WTC11 (cell line): ENCODE data around the gene SPO11. TPM values are rescaled to one million over a fixed set of nuclear protein-coding genes. Genes with fewer than 3 reads are reported as not detected.

ENCODE experiments used
- ATAC-seq: fragments of 200-7000 bp; cut with Tn5 transposase; 2 replicates; pipeline ENCODE4 v1.10.0; 2021; ENCODE audit warnings: mild to moderate bottlenecking, moderate library complexity
- CTCF ChIA-PET: fragments of 300-600 bp; sonication (Branson Sonifier 250); formaldehyde crosslinking; loops from one replicate; lab custom pipeline; 2021; ENCODE audit warnings: antibody characterized with exemption; lab: Charles Lee
- POLR2A ChIA-PET: fragments of 350-600 bp; sonication (Branson Sonifier 250); formaldehyde crosslinking; loops from one replicate; lab custom pipeline; 2021; ENCODE audit warnings: antibody characterized with exemption; lab: Charles Lee
- DNase-seq: peaks from one replicate; pipeline ENCODE4 v3.0.0; 2021; ENCODE audit warnings: low spot score
- H3K27ac Mint-ChIP-seq: 2 replicates; pipeline ENCODE4 v1.8.0; 2021; ENCODE audit warnings: mixed read lengths
- H3K27me3 Mint-ChIP-seq: 2 replicates; pipeline ENCODE4 v1.8.0; 2021; ENCODE audit warnings: low read depth, mild to moderate bottlenecking, moderate library complexity, mixed read lengths
- H3K36me3 Mint-ChIP-seq: 2 replicates; pipeline ENCODE4 v1.8.0; 2021; ENCODE audit warnings: mixed read lengths
- H3K4me1 Mint-ChIP-seq: 2 replicates; pipeline ENCODE4 v1.8.0; 2022; ENCODE audit warnings: mixed read lengths
- H3K4me3 Mint-ChIP-seq: 2 replicates; pipeline ENCODE4 v1.8.0; 2021; ENCODE audit warnings: mild to moderate bottlenecking, moderate library complexity, mixed read lengths
- H3K9me3 Mint-ChIP-seq: 2 replicates; pipeline ENCODE4 v1.8.0; 2021; ENCODE audit warnings: mixed read lengths
- CREM ChIP-seq: sonication (generic); formaldehyde crosslinking; IDR thresholded peaks from 2 replicates; pipeline ENCODE4 v1.8.1; 2022; ENCODE audit warnings: mild to moderate bottlenecking, missing genetic modification reagents, moderate library complexity
- ELF4 ChIP-seq: sonication (generic); formaldehyde crosslinking; IDR thresholded peaks from 2 replicates; pipeline ENCODE4 v1.8.1; 2022; ENCODE audit warnings: low read depth, mild to moderate bottlenecking, moderate library complexity, missing genetic modification reagents
- FOXP1 ChIP-seq: sonication (generic); formaldehyde crosslinking; IDR thresholded peaks from 2 replicates; pipeline ENCODE4 v1.8.0; 2022; ENCODE audit warnings: missing genetic modification reagents, mild to moderate bottlenecking, moderate library complexity, borderline replicate concordance
- KAT7 ChIP-seq: sonication (generic); formaldehyde crosslinking; IDR thresholded peaks from 2 replicates; pipeline ENCODE4 v1.8.1; 2023; ENCODE audit warnings: missing genetic modification reagents, mild to moderate bottlenecking, borderline replicate concordance
- MXD4 ChIP-seq: fragments of 250-450 bp; sonication (Bioruptor Pico); IDR thresholded peaks from 2 replicates; pipeline ENCODE4 v1.8.0; 2021; ENCODE audit warnings: mild to moderate bottlenecking, moderate library complexity, borderline replicate concordance
- NR3C1 ChIP-seq: sonication (generic); formaldehyde crosslinking; conservative IDR thresholded peaks from 2 replicates; pipeline ENCODE4 v1.8.1; 2023; ENCODE audit warnings: low read depth, mild to moderate bottlenecking, missing genetic modification reagents
- SP1 ChIP-seq: sonication (generic); formaldehyde crosslinking; conservative IDR thresholded peaks from 2 replicates; pipeline ENCODE4 v1.8.1; 2022; ENCODE audit warnings: missing genetic modification reagents
- ZNF138 ChIP-seq: sonication (generic); formaldehyde crosslinking; conservative IDR thresholded peaks from 2 replicates; pipeline ENCODE4 v1.8.1; 2022; ENCODE audit warnings: mild to moderate bottlenecking, moderate library complexity, missing genetic modification reagents
- ZNF232 ChIP-seq: sonication (generic); formaldehyde crosslinking; IDR thresholded peaks from 2 replicates; pipeline ENCODE4 v1.8.0; 2022; ENCODE audit warnings: mild to moderate bottlenecking, missing genetic modification reagents
- ZNF317 ChIP-seq: sonication (generic); formaldehyde crosslinking; IDR thresholded peaks from 2 replicates; pipeline ENCODE4 v1.8.1; 2023; ENCODE audit warnings: low read depth, mild to moderate bottlenecking, moderate library complexity, missing genetic modification reagents, borderline replicate concordance
- total RNA-seq: library from RNA; stranded (reverse); gene quantifications from 3 replicates; pipeline ENCODE4 v1.2.3, GENCODE V29; 2021
- TF ChIP-seq, protein P1 (sequence below): sonication (generic); formaldehyde crosslinking; IDR thresholded peaks from 2 replicates; pipeline ENCODE4 v1.8.1; 2023; ENCODE audit warnings: mild to moderate bottlenecking, missing genetic modification reagents, moderate library complexity
- TF ChIP-seq, protein P2 (sequence below): sonication (generic); formaldehyde crosslinking; IDR thresholded peaks from 2 replicates; pipeline ENCODE4 v1.8.0; 2023; ENCODE audit warnings: missing genetic modification reagents
- TF ChIP-seq, protein P3 (sequence below): sonication (generic); formaldehyde crosslinking; IDR thresholded peaks from 2 replicates; pipeline ENCODE4 v1.8.0; 2022; ENCODE audit warnings: mild to moderate bottlenecking, missing genetic modification reagents
- TF ChIP-seq, protein P4 (sequence below): sonication (generic); formaldehyde crosslinking; IDR thresholded peaks from 2 replicates; pipeline ENCODE4 v1.8.0; 2023; ENCODE audit warnings: mild to moderate bottlenecking, missing genetic modification reagents
- TF ChIP-seq, protein P5 (sequence below): fragments of 250-450 bp; sonication (Bioruptor Pico); IDR thresholded peaks from 2 replicates; pipeline ENCODE4 v1.9.0; 2021; ENCODE audit warnings: mild to moderate bottlenecking
- TF ChIP-seq, protein P6 (sequence below): sonication (generic); formaldehyde crosslinking; IDR thresholded peaks from 2 replicates; pipeline ENCODE4 v1.8.1; 2022; ENCODE audit warnings: mild to moderate bottlenecking, missing genetic modification reagents, moderate library complexity, borderline replicate concordance
- TF ChIP-seq, protein P7 (sequence below): sonication (generic); formaldehyde crosslinking; IDR thresholded peaks from 2 replicates; pipeline ENCODE4 v1.8.0; 2022; ENCODE audit warnings: missing genetic modification reagents

Gene SPO11
- total RNA-seq, 1 experiment from 2014 or later, result not detected

DNA sequence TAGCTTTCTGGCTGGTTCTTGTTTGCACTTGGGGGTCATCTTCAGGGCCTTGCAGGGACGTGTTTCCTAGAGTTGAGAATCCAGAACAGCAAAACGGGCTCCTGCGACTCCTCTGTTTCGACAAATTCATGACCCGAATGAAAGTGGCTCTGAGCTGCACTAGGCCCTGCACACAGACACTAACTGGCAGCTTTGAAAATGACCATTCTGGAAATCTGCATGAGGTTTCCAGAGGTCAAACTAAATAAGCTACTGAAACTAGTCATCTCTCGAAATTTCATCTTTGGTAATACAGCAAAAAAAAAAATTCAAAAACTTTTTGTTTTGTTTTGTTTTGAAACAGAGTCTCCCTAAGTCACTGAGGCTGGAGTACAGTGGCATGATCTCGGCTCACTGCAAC lies 47.7 kb upstream of the SPO11 start:
- no peak for ATAC-seq
- no peak overlapping the region for H3K27ac Mint-ChIP-seq
- ChIA-PET POLR2A (interaction anchor here (0.9 kb wide), 1 partner anchor 17 kb away, joined by 3 read pairs; no protein-coding TSS in a partner anchor), CTCF (interaction anchor here (1.2 to 2.5 kb wide), 4 partner anchors 9 to 192 kb away, joined by 3 to 10 read pairs (median 8); no protein-coding TSS in a partner anchor)
- no peaks in the 10 kb centered on the region for H3K36me3 Mint-ChIP-seq
- H3K4me1 Mint-ChIP-seq, result peaks cover 18% of the 10 kb centered on the region
- DNase-seq, result no peak
- H3K9me3 Mint-ChIP-seq, result no peaks in the 10 kb centered on the region
- no peaks in the 10 kb centered on the region; the same call in 1 of the 2 replicates for H3K27me3 Mint-ChIP-seq
- no peak for TF ChIP-seq ELF4 (CRISPR knock-in tag)
- TF ChIP-seq, protein P1, sequence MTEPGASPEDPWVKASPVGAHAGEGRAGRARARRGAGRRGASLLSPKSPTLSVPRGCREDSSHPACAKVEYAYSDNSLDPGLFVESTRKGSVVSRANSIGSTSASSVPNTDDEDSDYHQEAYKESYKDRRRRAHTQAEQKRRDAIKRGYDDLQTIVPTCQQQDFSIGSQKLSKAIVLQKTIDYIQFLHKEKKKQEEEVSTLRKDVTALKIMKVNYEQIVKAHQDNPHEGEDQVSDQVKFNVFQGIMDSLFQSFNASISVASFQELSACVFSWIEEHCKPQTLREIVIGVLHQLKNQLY (CRISPR knock-in tag), result no peak
- TF ChIP-seq, protein P2, sequence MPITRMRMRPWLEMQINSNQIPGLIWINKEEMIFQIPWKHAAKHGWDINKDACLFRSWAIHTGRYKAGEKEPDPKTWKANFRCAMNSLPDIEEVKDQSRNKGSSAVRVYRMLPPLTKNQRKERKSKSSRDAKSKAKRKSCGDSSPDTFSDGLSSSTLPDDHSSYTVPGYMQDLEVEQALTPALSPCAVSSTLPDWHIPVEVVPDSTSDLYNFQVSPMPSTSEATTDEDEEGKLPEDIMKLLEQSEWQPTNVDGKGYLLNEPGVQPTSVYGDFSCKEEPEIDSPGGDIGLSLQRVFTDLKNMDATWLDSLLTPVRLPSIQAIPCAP, result no peak
- TF ChIP-seq FOXP1 (CRISPR knock-in tag), result no peak
- no peak for TF ChIP-seq ZNF317 (CRISPR knock-in tag)
- TF ChIP-seq ZNF232 (CRISPR knock-in tag), result no peak
- TF ChIP-seq ZNF138 (CRISPR knock-in tag), result no peak
- TF ChIP-seq, protein P3, sequence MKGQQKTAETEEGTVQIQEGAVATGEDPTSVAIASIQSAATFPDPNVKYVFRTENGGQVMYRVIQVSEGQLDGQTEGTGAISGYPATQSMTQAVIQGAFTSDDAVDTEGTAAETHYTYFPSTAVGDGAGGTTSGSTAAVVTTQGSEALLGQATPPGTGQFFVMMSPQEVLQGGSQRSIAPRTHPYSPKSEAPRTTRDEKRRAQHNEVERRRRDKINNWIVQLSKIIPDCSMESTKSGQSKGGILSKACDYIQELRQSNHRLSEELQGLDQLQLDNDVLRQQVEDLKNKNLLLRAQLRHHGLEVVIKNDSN, result no peak
- TF ChIP-seq, protein P4, sequence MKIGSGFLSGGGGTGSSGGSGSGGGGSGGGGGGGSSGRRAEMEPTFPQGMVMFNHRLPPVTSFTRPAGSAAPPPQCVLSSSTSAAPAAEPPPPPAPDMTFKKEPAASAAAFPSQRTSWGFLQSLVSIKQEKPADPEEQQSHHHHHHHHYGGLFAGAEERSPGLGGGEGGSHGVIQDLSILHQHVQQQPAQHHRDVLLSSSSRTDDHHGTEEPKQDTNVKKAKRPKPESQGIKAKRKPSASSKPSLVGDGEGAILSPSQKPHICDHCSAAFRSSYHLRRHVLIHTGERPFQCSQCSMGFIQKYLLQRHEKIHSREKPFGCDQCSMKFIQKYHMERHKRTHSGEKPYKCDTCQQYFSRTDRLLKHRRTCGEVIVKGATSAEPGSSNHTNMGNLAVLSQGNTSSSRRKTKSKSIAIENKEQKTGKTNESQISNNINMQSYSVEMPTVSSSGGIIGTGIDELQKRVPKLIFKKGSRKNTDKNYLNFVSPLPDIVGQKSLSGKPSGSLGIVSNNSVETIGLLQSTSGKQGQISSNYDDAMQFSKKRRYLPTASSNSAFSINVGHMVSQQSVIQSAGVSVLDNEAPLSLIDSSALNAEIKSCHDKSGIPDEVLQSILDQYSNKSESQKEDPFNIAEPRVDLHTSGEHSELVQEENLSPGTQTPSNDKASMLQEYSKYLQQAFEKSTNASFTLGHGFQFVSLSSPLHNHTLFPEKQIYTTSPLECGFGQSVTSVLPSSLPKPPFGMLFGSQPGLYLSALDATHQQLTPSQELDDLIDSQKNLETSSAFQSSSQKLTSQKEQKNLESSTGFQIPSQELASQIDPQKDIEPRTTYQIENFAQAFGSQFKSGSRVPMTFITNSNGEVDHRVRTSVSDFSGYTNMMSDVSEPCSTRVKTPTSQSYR (CRISPR knock-in tag), result no peak
- TF ChIP-seq, protein P5, sequence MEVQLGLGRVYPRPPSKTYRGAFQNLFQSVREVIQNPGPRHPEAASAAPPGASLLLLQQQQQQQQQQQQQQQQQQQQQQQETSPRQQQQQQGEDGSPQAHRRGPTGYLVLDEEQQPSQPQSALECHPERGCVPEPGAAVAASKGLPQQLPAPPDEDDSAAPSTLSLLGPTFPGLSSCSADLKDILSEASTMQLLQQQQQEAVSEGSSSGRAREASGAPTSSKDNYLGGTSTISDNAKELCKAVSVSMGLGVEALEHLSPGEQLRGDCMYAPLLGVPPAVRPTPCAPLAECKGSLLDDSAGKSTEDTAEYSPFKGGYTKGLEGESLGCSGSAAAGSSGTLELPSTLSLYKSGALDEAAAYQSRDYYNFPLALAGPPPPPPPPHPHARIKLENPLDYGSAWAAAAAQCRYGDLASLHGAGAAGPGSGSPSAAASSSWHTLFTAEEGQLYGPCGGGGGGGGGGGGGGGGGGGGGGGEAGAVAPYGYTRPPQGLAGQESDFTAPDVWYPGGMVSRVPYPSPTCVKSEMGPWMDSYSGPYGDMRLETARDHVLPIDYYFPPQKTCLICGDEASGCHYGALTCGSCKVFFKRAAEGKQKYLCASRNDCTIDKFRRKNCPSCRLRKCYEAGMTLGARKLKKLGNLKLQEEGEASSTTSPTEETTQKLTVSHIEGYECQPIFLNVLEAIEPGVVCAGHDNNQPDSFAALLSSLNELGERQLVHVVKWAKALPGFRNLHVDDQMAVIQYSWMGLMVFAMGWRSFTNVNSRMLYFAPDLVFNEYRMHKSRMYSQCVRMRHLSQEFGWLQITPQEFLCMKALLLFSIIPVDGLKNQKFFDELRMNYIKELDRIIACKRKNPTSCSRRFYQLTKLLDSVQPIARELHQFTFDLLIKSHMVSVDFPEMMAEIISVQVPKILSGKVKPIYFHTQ, result no peak
- no peak for TF ChIP-seq KAT7 (CRISPR knock-in tag)
- TF ChIP-seq, protein P6, sequence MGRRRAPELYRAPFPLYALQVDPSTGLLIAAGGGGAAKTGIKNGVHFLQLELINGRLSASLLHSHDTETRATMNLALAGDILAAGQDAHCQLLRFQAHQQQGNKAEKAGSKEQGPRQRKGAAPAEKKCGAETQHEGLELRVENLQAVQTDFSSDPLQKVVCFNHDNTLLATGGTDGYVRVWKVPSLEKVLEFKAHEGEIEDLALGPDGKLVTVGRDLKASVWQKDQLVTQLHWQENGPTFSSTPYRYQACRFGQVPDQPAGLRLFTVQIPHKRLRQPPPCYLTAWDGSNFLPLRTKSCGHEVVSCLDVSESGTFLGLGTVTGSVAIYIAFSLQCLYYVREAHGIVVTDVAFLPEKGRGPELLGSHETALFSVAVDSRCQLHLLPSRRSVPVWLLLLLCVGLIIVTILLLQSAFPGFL, result no peak
- no peak for TF ChIP-seq SP1 (CRISPR knock-in tag)
- no peak for TF ChIP-seq MXD4 (CRISPR knock-in tag)
- no peak for TF ChIP-seq CREM (CRISPR knock-in tag)
- TF ChIP-seq, protein P7, sequence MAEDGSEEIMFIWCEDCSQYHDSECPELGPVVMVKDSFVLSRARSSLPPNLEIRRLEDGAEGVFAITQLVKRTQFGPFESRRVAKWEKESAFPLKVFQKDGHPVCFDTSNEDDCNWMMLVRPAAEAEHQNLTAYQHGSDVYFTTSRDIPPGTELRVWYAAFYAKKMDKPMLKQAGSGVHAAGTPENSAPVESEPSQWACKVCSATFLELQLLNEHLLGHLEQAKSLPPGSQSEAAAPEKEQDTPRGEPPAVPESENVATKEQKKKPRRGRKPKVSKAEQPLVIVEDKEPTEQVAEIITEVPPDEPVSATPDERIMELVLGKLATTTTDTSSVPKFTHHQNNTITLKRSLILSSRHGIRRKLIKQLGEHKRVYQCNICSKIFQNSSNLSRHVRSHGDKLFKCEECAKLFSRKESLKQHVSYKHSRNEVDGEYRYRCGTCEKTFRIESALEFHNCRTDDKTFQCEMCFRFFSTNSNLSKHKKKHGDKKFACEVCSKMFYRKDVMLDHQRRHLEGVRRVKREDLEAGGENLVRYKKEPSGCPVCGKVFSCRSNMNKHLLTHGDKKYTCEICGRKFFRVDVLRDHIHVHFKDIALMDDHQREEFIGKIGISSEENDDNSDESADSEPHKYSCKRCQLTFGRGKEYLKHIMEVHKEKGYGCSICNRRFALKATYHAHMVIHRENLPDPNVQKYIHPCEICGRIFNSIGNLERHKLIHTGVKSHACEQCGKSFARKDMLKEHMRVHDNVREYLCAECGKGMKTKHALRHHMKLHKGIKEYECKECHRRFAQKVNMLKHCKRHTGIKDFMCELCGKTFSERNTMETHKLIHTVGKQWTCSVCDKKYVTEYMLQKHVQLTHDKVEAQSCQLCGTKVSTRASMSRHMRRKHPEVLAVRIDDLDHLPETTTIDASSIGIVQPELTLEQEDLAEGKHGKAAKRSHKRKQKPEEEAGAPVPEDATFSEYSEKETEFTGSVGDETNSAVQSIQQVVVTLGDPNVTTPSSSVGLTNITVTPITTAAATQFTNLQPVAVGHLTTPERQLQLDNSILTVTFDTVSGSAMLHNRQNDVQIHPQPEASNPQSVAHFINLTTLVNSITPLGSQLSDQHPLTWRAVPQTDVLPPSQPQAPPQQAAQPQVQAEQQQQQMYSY (CRISPR knock-in tag), result no peak
- no peak for TF ChIP-seq NR3C1 (CRISPR knock-in tag)
- no peak overlapping the region for H3K4me3 Mint-ChIP-seq
